Hepatic stellate cell (primary cell): ENCODE results near the gene PRKCA.
A peak's percentile ranks its signal among the peaks of the same experiment; 100 is the strongest.

ENCODE experiments used
- DNase-seq: peaks from one replicate; pipeline ENCODE4 v3.0.0; 2011; ENCODE audit warnings: low spot score

The PRKCA gene

DNA sequence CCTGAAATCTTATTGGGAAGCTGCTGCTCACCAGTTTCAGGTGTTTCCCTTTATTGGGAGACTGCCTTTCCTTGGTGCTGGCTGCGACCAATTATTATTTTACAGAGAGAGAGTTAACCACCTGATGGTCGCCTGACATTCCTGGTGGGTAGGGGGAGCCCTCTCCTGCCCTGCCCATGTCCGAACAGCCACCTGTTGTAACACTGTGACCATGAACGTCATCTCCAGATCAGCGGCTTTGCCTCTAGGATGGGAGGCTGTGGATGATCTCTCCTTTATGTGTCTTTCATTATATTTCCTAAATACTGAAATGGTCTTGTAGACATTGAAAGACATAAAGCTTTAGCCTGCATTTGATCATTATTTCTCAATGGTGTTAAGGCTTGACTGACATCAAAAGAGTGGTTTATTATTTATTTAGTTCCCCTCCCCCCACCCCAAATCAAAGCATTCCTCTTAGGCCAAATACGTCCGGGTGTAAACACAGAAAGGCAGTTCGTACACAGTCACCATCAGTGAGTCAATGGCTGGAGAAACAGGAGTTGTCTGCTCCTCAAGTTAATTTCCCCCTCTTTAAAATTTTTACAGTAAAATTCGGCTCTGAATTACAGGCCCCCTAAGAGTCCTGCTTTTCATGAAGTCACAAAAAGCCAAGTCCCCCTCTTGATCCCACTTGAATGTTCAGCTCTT is 474.7 kb downstream of the PRKCA start:
- DNase-seq, result no peak

DNA sequence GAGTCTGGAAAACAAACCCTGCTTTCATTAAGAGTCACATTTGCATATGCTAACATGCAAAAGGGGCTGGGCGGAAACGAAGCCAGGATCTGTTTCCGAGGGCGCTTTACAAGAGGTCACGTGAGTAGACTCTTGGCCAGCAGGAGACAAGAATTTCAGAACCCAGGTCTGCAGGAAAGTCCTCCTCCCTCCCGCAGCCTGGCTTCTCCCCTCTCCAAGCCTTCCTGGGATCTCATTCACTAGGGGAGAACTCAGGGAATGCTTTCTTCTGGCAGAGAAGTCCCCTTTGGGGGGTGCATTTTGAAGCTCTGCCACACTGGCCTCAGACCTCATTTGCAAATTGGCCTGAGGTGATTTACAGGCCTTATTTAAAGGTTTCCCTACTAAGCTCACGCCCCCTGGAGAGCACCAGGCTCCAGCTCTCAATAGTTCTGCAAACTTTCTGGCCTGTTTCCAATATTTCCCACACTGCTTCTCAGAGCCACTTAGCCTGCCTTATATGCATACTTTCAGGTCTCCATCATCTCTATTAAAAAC is 475.3 kb downstream of the PRKCA start:
- DNase-seq, result no peak

GRCh38 chr17:66778531-66779236 is 476.3 kb downstream of the PRKCA start:
- no peak for DNase-seq

DNA sequence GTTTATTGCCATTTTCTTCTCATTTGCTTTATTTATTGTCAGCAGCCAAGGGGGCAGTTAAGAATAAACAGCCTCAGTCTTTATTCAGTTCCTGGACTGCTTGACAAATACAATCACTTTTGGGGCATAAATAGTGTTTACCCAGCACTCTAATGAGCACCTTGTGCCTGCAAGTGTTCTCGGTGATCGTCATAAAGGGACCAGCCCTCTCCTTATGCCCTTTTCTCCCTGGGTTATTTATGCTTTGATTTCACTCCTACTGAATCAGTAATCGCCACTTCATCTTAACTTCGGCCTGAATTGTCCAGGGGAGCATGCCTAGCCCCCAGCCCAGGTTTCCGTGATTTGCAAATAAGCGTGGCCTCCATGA is 476.8 kb downstream of the PRKCA start:
- no peak for DNase-seq

DNA sequence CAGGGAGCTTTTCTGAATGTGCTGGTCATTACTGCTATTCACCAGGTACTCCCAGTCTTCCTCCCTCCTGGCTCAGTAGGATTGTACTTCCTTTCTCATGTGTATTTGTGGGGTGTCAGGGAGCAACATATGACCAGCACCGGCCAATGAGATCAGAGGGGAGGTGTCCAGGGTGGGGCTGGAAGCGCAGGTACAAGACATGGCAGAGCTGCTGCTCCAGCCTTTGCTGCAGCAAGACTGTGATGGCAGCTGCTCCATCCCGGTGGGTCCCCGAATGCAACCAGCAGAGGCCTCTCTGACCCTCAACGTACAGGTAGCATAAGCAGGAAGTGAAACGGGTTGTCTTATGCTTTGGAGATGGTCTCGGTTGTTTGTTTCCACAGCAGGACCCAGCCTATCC is 478.7 kb downstream of the PRKCA start:
- DNase-seq, result no peak

- no peak for DNase-seq
Measured at GRCh38 chr17:66782851-66783250, 480.4 kb downstream of the PRKCA start.

GRCh38 chr17:66783656-66784381 is 481.4 kb downstream of the PRKCA start:
- DNase-seq, result no peak

DNA sequence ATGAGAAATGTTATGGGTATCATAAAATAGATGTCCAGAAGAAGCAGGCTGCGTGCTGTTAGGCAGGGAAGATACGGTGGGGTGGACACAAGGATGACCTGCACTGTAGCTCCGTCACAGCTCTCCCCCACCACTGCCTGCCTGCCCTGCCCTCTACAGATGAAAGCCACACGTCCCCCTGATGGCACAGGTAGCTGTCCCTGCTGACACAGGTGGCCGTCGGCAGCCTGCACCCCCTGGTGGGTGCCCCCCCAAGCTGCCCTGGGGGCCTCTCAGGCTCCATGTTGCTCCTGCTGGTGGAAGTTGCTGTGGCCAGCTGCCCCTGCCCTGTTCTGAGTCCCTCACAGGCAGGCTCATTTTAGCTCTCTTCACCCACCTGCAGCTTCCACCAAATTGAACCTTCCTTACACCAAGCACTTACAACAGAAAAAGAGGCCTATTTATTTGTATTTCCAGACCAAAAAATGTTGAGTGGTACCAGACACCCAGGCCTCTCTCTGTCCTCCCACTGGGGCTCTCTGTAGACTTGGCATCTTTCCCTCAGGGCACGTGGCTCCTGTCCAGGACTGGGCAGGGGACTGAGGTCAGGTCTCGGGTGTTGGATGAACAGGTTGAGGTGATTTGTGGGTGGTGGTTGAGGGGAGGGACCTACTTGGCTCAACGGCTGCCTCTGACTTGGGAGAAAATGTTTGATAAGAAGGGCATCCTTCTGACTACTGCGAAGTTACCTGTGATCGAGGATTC is 482.4 kb downstream of the PRKCA start:
- DNase-seq, result no peak

DNA sequence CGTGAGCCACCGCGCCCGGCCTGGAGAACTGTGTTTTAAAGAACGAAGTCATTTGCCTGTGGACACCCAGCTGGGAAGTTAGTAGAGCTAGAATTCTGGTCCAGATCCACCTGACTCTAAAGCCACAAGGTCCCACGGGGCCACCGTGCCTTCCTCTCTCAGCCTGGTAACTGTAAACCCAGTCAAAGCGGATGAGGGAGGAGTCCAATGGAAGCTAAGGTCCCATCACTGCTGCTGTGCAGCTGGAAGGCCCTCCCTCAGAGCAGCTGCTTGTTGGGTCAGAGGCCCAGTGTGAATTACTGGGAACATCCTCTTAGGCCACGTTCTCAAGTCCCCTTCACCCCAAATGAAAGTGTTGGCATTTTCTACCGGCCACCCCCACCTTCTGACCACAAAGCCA is 483.7 kb downstream of the PRKCA start:
- no peak for DNase-seq

DNA sequence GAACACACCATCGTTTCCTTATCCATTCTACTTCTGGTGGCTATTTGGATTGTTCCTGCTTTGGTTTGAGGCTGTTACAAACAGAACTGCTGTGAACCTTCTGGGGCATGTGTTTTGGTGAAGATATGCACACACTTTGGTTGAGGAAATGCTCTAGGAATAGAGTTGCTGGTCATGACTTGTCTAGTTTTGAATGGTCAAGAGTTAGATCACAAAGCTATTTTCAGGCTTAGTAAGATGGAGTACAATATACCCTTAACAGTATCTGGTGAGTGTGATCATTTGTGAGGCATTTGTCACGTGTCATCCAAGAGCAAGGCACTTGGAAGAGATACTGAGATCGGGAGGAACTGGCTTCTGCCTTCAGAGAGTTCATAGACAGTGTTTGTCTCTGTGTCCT is 485.5 kb downstream of the PRKCA start:
- DNase-seq, result no peak

- DNase-seq, result no peak
Measured at GRCh38 chr17:66789093-66789492, 486.7 kb downstream of the PRKCA start.

DNA sequence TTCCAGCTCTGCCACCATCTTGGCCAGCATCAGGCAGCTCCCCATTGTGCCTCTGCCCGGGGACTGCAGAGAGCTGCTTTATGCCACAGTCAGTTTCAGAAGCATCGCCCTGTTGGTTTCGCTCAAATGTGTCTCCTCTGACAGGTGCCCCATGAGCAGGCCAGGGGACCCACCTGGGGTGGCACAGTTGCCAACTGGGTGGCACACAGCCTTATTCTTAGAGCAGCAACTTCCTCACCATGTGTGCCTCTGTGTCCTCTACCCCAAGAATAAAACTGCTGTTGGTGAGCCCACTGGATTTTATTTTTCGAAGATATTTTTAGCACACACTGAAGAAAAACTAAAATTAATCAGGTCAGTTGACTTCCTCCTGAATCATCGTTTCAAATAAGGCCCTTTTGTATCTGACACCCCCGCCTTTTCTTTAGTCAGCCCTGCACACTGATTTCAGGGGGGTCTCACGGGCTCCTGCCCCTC is 487.6 kb downstream of the PRKCA start:
- DNase-seq, result peak; percentile 26

DNA sequence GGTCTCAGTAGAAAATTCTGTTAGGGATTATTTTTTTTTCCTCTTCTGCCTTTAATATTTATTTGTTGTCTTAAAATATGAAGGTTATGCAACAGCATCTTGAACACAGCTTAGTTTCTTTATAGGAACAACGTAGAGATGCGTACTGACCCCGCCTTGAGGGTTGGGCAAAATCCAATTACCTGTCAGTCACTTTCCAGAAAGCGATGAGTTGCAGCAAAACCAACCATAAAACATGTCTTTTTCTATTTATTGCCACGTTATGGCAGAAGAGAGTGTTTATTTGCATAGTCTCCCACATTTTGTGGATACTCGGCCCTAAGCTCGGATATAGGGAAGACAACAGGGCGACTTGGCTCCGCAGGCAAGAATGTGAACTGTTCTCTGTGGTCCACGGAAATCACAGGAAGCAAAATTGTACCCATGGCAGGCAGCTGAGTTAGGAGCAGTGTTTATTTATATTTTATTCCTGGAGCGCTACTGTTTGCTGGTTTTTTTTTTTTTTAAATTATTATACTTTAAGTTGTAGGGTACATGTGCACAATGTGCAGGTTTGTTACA is 488.2 kb downstream of the PRKCA start:
- peak; percentile 53 for DNase-seq

GRCh38 chr17:66791347-66791746 is 488.9 kb downstream of the PRKCA start:
- DNase-seq, result no peak

- DNase-seq, result no peak
Measured at GRCh38 chr17:66793814-66794213, 491.4 kb downstream of the PRKCA start.

GRCh38 chr17:66795486-66795885 is 493.1 kb downstream of the PRKCA start:
- no peak for DNase-seq

DNA sequence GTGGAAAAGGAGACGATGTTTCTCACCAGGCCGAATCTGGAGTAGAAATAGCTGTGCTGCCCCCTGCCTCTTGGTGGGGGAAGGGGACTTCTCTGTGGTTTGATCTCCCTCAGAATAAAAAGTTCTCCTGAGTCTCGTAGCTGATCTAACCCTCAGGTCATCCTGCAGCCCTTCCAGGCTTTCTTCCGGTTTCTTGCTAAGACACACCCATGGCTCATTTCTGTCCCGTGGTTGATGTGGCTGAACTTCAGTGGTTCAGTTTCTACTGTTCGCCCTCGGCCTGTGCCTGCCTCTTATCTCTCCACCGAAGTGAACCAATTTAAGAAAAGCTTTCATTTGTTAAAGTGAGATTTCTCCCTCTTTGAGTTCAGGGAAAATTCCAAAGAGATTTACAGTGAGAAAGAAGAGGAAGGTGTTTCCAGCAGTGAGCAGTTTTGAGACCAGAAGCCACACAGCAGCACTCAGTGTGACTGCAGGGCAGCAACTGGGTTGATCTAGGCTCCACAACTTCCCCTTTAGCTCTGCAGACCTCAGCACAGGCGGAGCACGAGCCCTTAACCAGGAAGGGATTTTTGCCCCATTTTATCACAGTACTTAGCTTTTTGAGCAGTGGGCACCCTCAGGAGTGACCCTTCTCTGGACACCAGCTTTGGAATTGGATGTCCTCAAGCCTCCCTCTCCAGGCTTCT is 497.6 kb downstream of the PRKCA start:
- DNase-seq, result no peak

- no peak for DNase-seq
Measured at GRCh38 chr17:66803474-66803951, 501.1 kb downstream of the PRKCA start.

- no peak for DNase-seq
Measured at GRCh38 chr17:66805567-66805966, 503.2 kb downstream of the PRKCA start.

GRCh38 chr17:66807182-66807581 is 504.8 kb downstream of the PRKCA start:
- no peak for DNase-seq

DNA sequence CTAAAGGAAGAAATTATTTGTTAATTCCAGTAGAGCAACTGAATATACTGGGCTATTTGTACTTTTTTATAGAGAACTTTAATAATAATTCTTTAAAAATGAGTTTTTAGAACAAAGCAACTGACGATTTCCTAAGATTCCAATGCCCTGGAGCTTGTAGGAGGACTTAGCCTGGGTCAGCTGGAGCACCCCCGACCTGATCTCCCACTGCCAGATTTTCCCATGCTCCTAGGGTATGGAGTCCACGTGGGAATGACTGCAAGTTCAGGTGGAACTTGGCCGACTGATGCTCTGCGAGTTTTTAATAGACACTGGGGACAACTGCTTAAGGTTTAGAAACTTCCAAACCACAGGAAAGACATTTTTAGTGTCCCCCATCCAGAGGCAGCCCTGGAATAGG is 507.0 kb downstream of the PRKCA start:
- no peak for DNase-seq
